Measurements from ENCODE around the gene HECTD2.
"Not testable (repeated sequence)": the region's sequence is repeated elsewhere in the genome, so short reads cannot be mapped to it uniquely, and the experiment has no call there.

HECTD2 gene

GRCh38 chr10:91452063-91452462 is 41.9 kb downstream of the HECTD2 start:
- Histone ChIP-seq H4K8ac (ENCODE audit: low read depth, low read length) (no peak overlapping the region), H2AK5ac (ENCODE audit: low read length) (no peak overlapping the region), H2AFZ (ENCODE audit: insufficient read depth, low read length, poor library complexity) (no peak overlapping the region), H3K14ac (ENCODE audit: low read length) (no peak overlapping the region), H3K79me1 (ENCODE audit: low read length) (no peaks in the 10 kb centered on the region), H4K91ac (ENCODE audit: low read depth, low read length) (no peak overlapping the region), H2BK120ac (ENCODE audit: insufficient read depth, low read length, poor library complexity) (no peak overlapping the region), H3K9ac (ENCODE audit: low read length) (no peak overlapping the region), H4K12ac (ENCODE audit: low read depth, low read length) (no peak overlapping the region), H3K27ac (ENCODE audit: low read depth, low read length) (no peak overlapping the region), H3K4ac (ENCODE audit: low read depth, low read length) (no peak overlapping the region), H3K79me2 (ENCODE audit: control insufficient read depth, insufficient read depth, low read length, poor library complexity) (no peaks in the 10 kb centered on the region), H3K27me3 (ENCODE audit: insufficient read depth, low read length) (no peaks in the 10 kb centered on the region), H3K4me3 (ENCODE audit: low read depth, low read length) (no peak overlapping the region), H2BK12ac (ENCODE audit: low read length) (no peak overlapping the region), H3K4me1 (ENCODE audit: control insufficient read depth in 1 of 2, insufficient read depth in 2 of 2, low read length in 2 of 2) (no peaks in the 10 kb centered on the region), H3K9me3 (ENCODE audit: insufficient read depth, low read depth, low read length) (peaks cover 3% of the 10 kb centered on the region), H3K18ac (ENCODE audit: low read length) (no peak overlapping the region), H3K4me2 (ENCODE audit: low read length) (no peak overlapping the region), H2BK5ac (ENCODE audit: low read depth, low read length, poor library complexity) (no peak overlapping the region), H3K36me3 (ENCODE audit: control insufficient read depth in 1 of 2, insufficient read depth in 2 of 2, low read length in 2 of 2) (no peaks in the 10 kb centered on the region), H3K23ac (ENCODE audit: low read length) (no peak overlapping the region)
- no peak for DNase-seq

- no peak for DNase-seq
- Histone ChIP-seq H3K4me3 (ENCODE audit: low read depth, low read length) (no peak overlapping the region), H3K79me2 (ENCODE audit: control insufficient read depth, insufficient read depth, low read length, poor library complexity) (no peaks in the 10 kb centered on the region), H2BK120ac (ENCODE audit: insufficient read depth, low read length, poor library complexity) (no peak overlapping the region), H2BK5ac (ENCODE audit: low read depth, low read length, poor library complexity) (no peak overlapping the region), H2AK5ac (ENCODE audit: low read length) (no peak overlapping the region), H2BK12ac (ENCODE audit: low read length) (no peak overlapping the region), H3K4me2 (ENCODE audit: low read length) (no peak overlapping the region), H2AFZ (ENCODE audit: insufficient read depth, low read length, poor library complexity) (no peak overlapping the region), H3K9ac (ENCODE audit: low read length) (no peak overlapping the region), H3K4ac (ENCODE audit: low read depth, low read length) (no peak overlapping the region), H3K18ac (ENCODE audit: low read length) (no peak overlapping the region), H3K4me1 (ENCODE audit: control insufficient read depth in 1 of 2, insufficient read depth in 2 of 2, low read length in 2 of 2) (no peaks in the 10 kb centered on the region), H4K12ac (ENCODE audit: low read depth, low read length) (no peak overlapping the region), H3K27ac (ENCODE audit: low read depth, low read length) (no peak overlapping the region), H4K91ac (ENCODE audit: low read depth, low read length) (no peak overlapping the region), H4K8ac (ENCODE audit: low read depth, low read length) (no peak overlapping the region), H3K27me3 (ENCODE audit: insufficient read depth, low read length) (no peaks in the 10 kb centered on the region), H3K23ac (ENCODE audit: low read length) (no peak overlapping the region), H3K36me3 (ENCODE audit: control insufficient read depth in 1 of 2, insufficient read depth in 2 of 2, low read length in 2 of 2) (no peaks in the 10 kb centered on the region), H3K9me3 (ENCODE audit: insufficient read depth, low read depth, low read length) (peaks cover 3% of the 10 kb centered on the region), H3K79me1 (ENCODE audit: low read length) (no peaks in the 10 kb centered on the region), H3K14ac (ENCODE audit: low read length) (no peak overlapping the region)
Observed at GRCh38 chr10:91453535-91453934, 43.4 kb downstream of the HECTD2 start.

- not testable (repeated sequence) for H2BK5ac ChIP-seq (ENCODE audit: low read depth, low read length, poor library complexity); DNase-seq; H2AFZ ChIP-seq (ENCODE audit: insufficient read depth, low read length, poor library complexity); H3K4me2 ChIP-seq (ENCODE audit: low read length); H3K18ac ChIP-seq (ENCODE audit: low read length); H3K27ac ChIP-seq (ENCODE audit: low read depth, low read length); H2BK120ac ChIP-seq (ENCODE audit: insufficient read depth, low read length, poor library complexity); H4K12ac ChIP-seq (ENCODE audit: low read depth, low read length); H2AK5ac ChIP-seq (ENCODE audit: low read length); H4K91ac ChIP-seq (ENCODE audit: low read depth, low read length); H3K14ac ChIP-seq (ENCODE audit: low read length); H3K79me1 ChIP-seq (ENCODE audit: low read length); H3K9me3 ChIP-seq (ENCODE audit: insufficient read depth, low read depth, low read length); H4K8ac ChIP-seq (ENCODE audit: low read depth, low read length); H3K27me3 ChIP-seq (ENCODE audit: insufficient read depth, low read length); H3K36me3 ChIP-seq (ENCODE audit: control insufficient read depth in 1 of 2, insufficient read depth in 2 of 2, low read length in 2 of 2); H3K4me3 ChIP-seq (ENCODE audit: low read depth, low read length); H3K4ac ChIP-seq (ENCODE audit: low read depth, low read length); H2BK12ac ChIP-seq (ENCODE audit: low read length); H3K9ac ChIP-seq (ENCODE audit: low read length); H3K23ac ChIP-seq (ENCODE audit: low read length); H3K79me2 ChIP-seq (ENCODE audit: control insufficient read depth, insufficient read depth, low read length, poor library complexity); H3K4me1 ChIP-seq (ENCODE audit: control insufficient read depth in 1 of 2, insufficient read depth in 2 of 2, low read length in 2 of 2)
- no CpG with 5 or more reads among the region's 1 CpG for WGBS (ENCODE audit: extremely low coverage, insufficient coverage, insufficient read length)
Observed at GRCh38 chr10:91455135-91455534, 45.0 kb downstream of the HECTD2 start.

DNA sequence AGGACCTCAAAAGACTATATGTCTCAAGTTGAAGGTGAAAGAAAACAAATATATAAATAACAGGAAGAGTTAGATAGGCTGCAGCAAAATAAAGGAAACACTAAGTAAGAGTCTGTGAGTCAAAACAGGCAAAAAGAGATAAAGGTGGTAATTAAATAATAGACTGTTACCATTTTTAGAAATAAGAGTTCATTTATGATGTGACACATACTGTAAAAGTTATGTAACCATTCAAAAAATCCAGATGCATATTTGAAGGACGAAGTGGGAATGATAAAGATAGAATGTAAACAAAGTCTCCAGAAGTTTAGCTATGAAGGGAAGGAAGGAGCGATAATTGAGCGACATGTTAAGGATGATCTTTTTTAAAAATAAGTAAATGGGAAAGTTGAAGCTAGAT is 50.5 kb downstream of the HECTD2 start:
- Histone ChIP-seq H4K8ac (ENCODE audit: low read depth, low read length) (no peak overlapping the region), H2BK12ac (ENCODE audit: low read length) (no peak overlapping the region), H3K27ac (ENCODE audit: low read depth, low read length) (no peak overlapping the region), H3K14ac (ENCODE audit: low read length) (no peak overlapping the region), H3K4me3 (ENCODE audit: low read depth, low read length) (no peak overlapping the region), H3K79me2 (ENCODE audit: control insufficient read depth, insufficient read depth, low read length, poor library complexity) (no peaks in the 10 kb centered on the region), H3K79me1 (ENCODE audit: low read length) (no peaks in the 10 kb centered on the region), H3K4ac (ENCODE audit: low read depth, low read length) (no peak overlapping the region), H3K27me3 (ENCODE audit: insufficient read depth, low read length) (no peaks in the 10 kb centered on the region), H2AFZ (ENCODE audit: insufficient read depth, low read length, poor library complexity) (no peak overlapping the region), H3K23ac (ENCODE audit: low read length) (no peak overlapping the region), H3K4me2 (ENCODE audit: low read length) (no peak overlapping the region), H2BK120ac (ENCODE audit: insufficient read depth, low read length, poor library complexity) (no peak overlapping the region), H3K9me3 (ENCODE audit: insufficient read depth, low read depth, low read length) (no peaks in the 10 kb centered on the region), H4K91ac (ENCODE audit: low read depth, low read length) (no peak overlapping the region), H3K36me3 (ENCODE audit: control insufficient read depth in 1 of 2, insufficient read depth in 2 of 2, low read length in 2 of 2) (peaks cover 0 to 4% of the 10 kb centered on the region in 2 experiments), H4K12ac (ENCODE audit: low read depth, low read length) (no peak overlapping the region), H3K4me1 (ENCODE audit: control insufficient read depth in 1 of 2, insufficient read depth in 2 of 2, low read length in 2 of 2) (no peaks in the 10 kb centered on the region), H3K18ac (ENCODE audit: low read length) (no peak overlapping the region), H3K9ac (ENCODE audit: low read length) (no peak overlapping the region), H2BK5ac (ENCODE audit: low read depth, low read length, poor library complexity) (no peak overlapping the region), H2AK5ac (ENCODE audit: low read length) (no peak overlapping the region)
- 100% methylated on average over 1 of the region's 3 CpGs for WGBS (ENCODE audit: extremely low coverage, insufficient coverage, insufficient read length)
- DNase-seq: no peak

DNA sequence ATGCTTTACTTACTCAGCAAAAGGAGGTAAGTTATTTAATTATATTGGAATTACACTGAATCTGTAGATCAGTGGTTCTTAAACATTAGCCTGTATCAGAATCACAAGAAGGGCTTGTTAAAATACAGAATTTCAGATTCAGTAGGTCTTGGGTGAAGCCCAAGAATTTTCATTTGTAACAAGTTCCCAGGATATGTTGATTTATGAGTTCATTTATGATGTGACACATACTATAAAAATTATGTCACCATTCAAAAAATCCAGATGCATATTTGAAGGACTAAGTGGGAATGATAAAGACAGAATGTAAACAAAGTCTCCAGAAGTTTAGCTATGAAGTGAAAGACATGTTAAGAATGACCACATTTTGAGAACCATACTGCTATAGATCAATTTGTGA is 52.3 kb downstream of the HECTD2 start:
- Histone ChIP-seq H3K18ac (ENCODE audit: low read length) (no peak overlapping the region), H3K36me3 (ENCODE audit: control insufficient read depth in 1 of 2, insufficient read depth in 2 of 2, low read length in 2 of 2) (peaks cover 6 to 11% of the 10 kb centered on the region in 2 experiments), H3K79me1 (ENCODE audit: low read length) (no peaks in the 10 kb centered on the region), H3K4me1 (ENCODE audit: control insufficient read depth in 1 of 2, insufficient read depth in 2 of 2, low read length in 2 of 2) (no peaks in the 10 kb centered on the region), H4K12ac (ENCODE audit: low read depth, low read length) (no peak overlapping the region), H2AFZ (ENCODE audit: insufficient read depth, low read length, poor library complexity) (no peak overlapping the region), H3K27ac (ENCODE audit: low read depth, low read length) (no peak overlapping the region), H2BK5ac (ENCODE audit: low read depth, low read length, poor library complexity) (no peak overlapping the region), H4K8ac (ENCODE audit: low read depth, low read length) (no peak overlapping the region), H3K4me2 (ENCODE audit: low read length) (no peak overlapping the region), H3K79me2 (ENCODE audit: control insufficient read depth, insufficient read depth, low read length, poor library complexity) (no peaks in the 10 kb centered on the region), H2BK12ac (ENCODE audit: low read length) (no peak overlapping the region), H3K4ac (ENCODE audit: low read depth, low read length) (no peak overlapping the region), H2BK120ac (ENCODE audit: insufficient read depth, low read length, poor library complexity) (no peak overlapping the region), H3K9ac (ENCODE audit: low read length) (no peak overlapping the region), H2AK5ac (ENCODE audit: low read length) (no peak overlapping the region), H4K91ac (ENCODE audit: low read depth, low read length) (no peak overlapping the region), H3K4me3 (ENCODE audit: low read depth, low read length) (no peak overlapping the region), H3K23ac (ENCODE audit: low read length) (no peak overlapping the region), H3K14ac (ENCODE audit: low read length) (no peak overlapping the region), H3K27me3 (ENCODE audit: insufficient read depth, low read length) (no peaks in the 10 kb centered on the region), H3K9me3 (ENCODE audit: insufficient read depth, low read depth, low read length) (peaks cover 5% of the 10 kb centered on the region)
- no peak for DNase-seq

All from trophoblast cell (in vitro differentiated cells and primary cell).